ENCODE measurements around the gene CREG1. TPM values are rescaled to one million over a fixed set of nuclear protein-coding genes. Genes with fewer than 3 reads are reported as not detected.
"Not testable (repeated sequence)": the region's sequence is repeated elsewhere in the genome, so short reads cannot be mapped to it uniquely, and the experiment has no call there.

Gene CREG1
- total RNA-seq, 2 experiments from 2014 or later, result 12.6 to 13.5 TPM

DNA sequence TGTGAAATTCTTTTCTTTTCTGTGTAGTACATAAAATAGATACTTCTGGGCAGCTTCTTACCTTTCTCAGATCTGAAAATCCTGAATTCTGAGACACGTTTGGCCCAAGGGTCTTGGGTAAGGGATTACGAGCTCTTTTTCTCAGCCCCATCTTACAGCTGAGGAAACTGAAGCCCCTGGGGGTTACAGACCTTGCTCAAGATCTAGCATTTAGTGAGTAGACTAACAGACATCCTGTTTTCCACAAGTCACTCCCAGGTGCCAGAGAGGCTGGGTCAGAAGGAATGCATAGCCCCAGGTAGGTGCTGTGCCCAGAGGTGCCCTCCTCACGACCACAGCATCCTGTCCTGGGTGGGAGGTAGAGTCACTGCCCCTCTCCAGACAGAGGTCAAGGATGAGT lies 13.2 kb upstream of the CREG1 start:
- ChIA-PET CTCF (interaction anchor here (0.5 kb wide), 1 partner anchor 109 kb away, joined by 4 read pairs; no protein-coding TSS in a partner anchor), POLR2A (no interaction called here)

DNA sequence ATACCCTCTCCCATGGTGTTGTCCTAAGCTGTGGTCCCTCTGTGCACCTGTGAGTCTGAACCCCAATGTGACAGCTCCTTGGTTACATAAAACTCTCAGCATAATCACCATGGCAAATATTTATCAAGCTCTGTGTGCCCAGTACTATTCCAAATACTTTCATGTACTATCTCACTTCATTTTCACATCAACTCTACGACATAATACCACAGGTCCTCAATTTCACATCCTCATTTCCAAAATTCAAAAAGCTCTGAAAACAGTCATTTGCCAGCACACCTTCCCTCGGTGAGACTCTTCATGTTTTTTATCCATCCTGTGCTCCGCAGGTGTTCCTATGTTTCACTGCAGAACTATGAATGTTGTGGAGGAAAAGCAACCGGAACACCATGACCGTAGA lies 12.4 kb upstream of the CREG1 start:
- POLR2A ChIA-PET, result interaction anchor here (0.6 kb wide), 1 partner anchor 122 kb away, joined by 4 read pairs; no protein-coding TSS in a partner anchor
- CTCF ChIA-PET, result interaction anchor here (1.2 kb wide), 1 partner anchor 13 kb away, joined by 3 read pairs; the partner anchor contains the start of gene CREG1

DNA sequence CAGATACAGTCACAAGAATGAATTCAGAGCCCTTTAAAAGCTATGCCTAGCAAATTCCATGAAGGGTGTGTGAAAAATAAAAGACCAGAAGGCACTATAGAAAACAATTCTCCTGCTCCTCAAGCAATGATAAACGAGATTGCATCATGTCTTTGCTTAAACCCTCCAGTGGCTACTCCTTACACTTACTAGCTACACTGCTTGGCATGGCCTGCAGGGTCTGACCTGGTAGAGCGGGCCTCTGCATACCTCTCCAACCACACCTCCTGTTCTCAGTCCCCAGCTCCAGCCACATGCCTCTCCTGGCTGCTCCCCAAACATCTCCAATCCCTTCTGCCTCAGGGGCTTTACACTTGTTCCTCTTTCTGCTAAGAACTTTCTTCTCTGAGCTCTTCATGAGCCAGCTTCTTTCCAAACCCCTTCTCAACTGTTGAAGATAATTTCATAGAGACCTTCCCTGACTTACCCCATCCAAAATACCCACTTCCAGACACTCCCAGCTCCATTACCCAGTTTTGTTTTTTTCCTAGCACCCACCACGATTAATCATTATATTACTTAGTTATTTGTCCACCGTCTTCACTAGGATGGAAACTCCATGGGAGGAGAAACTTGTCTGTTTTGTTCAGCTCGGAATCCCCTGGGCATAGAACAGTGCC lies 11.2 kb upstream of the CREG1 start:
- ChIA-PET CTCF (interaction anchor here (1.2 to 1.9 kb wide), 3 partner anchors 9 to 123 kb away, joined by 3 to 7 read pairs (median 4); partner anchors contain the start of gene CREG1), POLR2A (interaction anchor here (0.6 to 1.4 kb wide), 2 partner anchors 11 to 114 kb away, joined by 5 to 6 read pairs; partner anchors contain the start of gene CREG1)

DNA sequence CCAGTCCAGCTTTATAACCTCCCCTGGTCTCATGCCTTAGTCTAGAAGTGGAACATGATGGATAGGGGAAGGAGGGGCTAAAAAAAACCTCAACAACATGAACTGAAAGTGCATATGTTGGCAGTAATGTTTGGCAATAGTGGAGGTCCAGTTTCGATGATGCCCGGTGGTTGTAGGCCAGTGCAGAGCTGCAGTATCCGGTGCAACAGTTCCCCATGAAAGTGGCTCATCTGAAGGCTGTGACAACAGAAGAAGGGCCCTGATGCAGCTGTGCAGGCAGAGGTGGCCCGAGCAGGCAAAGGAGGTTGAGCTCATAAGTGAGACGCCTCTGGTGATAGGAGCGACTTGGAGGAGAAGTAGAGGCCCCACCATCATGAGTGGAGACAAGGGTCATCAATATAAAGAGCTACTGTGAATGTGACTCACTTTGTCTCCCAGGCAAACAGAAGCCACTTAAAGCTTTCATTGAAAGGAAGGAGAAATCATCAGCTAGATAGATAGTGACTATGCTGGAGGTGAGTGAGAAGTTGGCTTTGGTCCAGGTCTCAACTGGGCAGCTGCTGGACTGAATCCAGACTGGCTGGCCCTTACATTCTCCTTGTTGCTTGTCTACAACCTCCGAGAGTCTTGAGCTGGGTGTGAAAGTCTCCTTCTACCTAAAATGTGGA lies 10.2 kb upstream of the CREG1 start:
- ChIA-PET CTCF (interaction anchor here (1.3 to 1.9 kb wide), 2 partner anchors 8 to 124 kb away, joined by 4 to 7 read pairs; no protein-coding TSS in a partner anchor), POLR2A (interaction anchor here (0.6 to 1.4 kb wide), 2 partner anchors 10 to 113 kb away, joined by 5 to 6 read pairs; partner anchors contain the start of gene CREG1)

DNA sequence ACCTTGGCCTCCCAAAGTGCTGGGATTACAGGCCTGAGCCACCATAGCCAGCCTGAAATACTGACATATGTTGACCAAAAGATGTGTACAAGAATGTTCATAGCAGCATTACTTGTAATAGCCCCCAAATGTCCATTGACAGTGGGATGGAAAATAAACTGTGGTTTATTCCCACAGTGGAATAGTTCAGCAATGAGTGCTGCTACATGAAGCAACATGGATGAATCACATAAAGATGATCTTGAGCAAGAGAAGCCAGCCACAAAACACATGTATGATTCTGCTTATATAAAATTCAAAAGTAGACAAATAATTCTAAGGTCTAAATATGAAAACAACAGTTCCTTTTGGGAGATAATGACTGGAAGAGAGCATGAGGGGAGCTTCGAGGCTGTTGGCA lies 9.1 kb upstream of the CREG1 start:
- CTCF ChIA-PET, result interaction anchor here (1.5 kb wide), 1 partner anchor 9 kb away, joined by 3 read pairs; the partner anchor contains the start of gene CREG1
- POLR2A ChIA-PET, result no interaction called here

DNA sequence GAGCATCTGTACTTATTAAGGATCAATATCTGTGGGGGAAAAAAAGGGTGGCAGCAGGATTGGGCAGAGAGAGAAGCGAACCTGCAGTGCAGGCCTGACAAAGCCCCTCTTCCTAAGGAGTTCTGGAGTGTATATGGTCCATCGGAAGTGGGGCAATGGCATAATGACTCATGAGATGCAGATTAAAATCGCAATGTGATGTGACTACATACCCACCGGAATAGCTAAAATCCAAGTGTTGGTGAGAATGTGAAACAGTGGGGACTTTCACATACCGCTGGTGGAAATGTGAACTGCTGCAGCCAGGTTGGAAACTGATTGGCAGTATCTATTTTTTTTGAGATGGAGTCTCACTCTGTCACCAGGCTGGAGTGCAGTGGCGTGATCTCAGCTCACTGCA lies 8.2 kb upstream of the CREG1 start:
- CTCF ChIA-PET, result interaction anchor here (1.5 kb wide), 1 partner anchor 8 kb away, joined by 3 read pairs; the partner anchor contains the start of gene CREG1
- POLR2A ChIA-PET, result no interaction called here

GRCh38 chr1:167555971-167556714 lies 2.6 kb upstream of the CREG1 start:
- ChIA-PET CTCF (interaction anchor here (0.6 to 2.0 kb wide), 6 partner anchors 8 to 288 kb away, joined by 3 to 7 read pairs (median 4); no protein-coding TSS in a partner anchor), POLR2A (no interaction called here)

GRCh38 chr1:167555072-167555471 lies 1.5 kb upstream of the CREG1 start:
- CTCF ChIA-PET, result interaction anchor here (1.2 to 2.0 kb wide), 4 partner anchors 9 to 287 kb away, joined by 3 to 7 read pairs (median 4); no protein-coding TSS in a partner anchor
- POLR2A ChIA-PET, result not testable (repeated sequence)

GRCh38 chr1:167554028-167554779 lies 642 bp upstream of the CREG1 start:
- POLR2A ChIA-PET, result interaction anchor here (0.8 to 1.5 kb wide), 4 partner anchors 10 to 333 kb away, joined by 3 to 8 read pairs (median 4); partner anchors contain the start of gene POU2F1

DNA sequence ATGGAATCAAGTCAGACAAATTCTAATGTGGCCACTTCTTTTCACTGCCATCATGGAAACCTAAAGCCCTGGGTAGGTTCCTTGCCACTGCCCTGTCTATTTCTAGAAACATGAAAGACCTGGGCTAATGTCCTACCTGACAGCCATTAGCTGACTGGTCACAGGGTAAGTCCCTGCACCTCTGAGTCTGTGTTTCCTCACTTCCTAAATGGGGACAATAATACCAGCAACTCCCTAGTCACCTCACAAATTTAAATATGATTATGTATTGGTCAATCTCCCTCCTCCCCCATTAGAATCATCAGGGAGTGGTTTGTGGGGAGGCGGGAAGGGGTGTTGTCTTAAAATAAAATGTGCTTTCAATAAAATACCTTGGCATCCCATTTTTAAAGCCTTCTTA lies 2.2 kb downstream of the CREG1 start:
- CTCF ChIA-PET, result interaction anchor here (1.1 kb wide), 1 partner anchor 11 kb away, joined by 3 read pairs; no protein-coding TSS in a partner anchor
- POLR2A ChIA-PET, result no interaction called here

More at GRCh38 chr1:167554028-167554779, 642 bp upstream of the CREG1 start:
- CTCF ChIA-PET, result interaction anchor here (0.6 to 2.2 kb wide), 7 partner anchors 8 to 160 kb away, joined by 3 to 13 read pairs (median 5); partner anchors contain the start of gene CD247

DNA sequence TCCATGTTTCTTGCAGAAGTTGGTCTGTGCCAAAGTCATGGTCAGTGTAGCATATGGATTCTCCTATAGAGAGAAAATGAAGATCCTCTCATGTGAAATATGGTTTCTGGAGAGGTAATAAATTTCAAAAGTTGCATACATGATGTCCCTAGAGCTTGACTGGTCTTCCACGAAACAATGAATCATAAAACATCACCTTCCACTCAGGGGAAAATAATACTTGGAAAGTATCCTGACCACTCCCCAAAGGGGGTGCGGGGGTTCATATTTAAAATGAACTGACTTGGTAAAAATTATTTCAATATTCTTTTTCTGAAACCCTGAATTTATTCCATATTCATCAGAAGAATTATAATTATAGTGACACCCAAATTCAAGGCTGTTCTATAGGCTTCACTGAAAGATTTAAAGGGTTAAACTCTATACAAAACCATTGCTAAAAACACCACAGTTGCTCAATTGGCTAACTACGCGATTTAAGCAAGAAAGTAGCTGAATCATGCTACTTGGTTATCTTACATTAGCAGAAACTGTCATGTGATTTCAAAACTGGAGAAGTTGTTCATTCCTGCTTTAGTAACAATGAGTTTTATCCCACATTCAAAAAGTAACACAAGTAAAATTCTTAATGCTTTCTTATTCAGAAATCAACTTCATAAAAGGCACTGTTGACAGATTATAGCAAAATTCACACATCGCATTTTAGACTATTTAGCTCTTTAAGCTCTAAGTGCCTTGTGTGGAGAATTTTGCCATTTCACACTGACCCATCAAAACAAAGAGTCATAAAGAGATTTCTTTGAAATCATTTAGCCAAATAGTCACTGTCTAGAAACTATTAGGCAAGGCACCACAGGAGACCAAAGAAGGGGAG lies 5.3 kb downstream of the CREG1 start:
- ChIA-PET CTCF (interaction anchor here (1.9 kb wide), 1 partner anchor 8 kb away, joined by 13 read pairs; no protein-coding TSS in a partner anchor), POLR2A (no interaction called here)

DNA sequence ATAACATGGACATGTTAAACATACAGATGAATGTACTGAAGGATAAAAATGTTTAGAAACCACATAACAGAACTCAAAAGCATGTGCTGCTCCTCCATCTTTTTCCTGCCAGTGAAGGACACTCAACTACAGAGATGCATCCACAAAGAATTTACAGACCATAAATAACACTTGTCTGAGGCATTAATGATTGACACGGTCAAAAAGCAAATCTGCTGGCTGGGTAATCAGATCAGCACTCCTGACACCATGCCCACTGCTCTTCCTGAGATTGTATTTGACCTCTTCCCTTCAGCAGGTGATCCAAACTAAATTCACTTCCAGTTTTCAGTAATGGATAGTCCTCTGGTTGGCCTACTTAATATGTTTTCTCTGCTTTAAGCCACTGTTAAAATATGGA lies 6.6 kb downstream of the CREG1 start:
- ChIA-PET POLR2A (no interaction called here), CTCF (no interaction called here)

DNA sequence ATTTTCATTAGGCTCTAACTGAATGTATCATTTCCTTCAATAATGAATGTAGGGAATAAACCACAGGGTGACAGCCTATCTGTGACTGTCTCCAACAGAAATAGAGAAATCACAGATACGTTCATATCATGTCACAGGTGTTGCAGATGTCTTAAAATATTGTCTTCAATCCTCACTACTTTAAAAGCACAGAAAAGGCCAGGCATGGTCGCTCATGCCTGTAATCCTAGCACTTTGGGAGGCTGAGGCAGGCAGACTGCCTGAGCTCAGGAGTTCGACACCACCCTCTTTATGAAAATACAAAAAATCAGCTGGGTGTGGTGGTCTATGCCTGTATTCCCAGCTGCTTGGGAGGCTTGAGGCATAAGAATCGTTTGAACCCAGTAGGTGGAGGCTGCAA lies 8.2 kb downstream of the CREG1 start:
- CTCF ChIA-PET, result no interaction called here
- POLR2A ChIA-PET, result no interaction called here

- CTCF ChIA-PET, result no interaction called here
- POLR2A ChIA-PET, result no interaction called here
These were observed 9.0 kb downstream of the CREG1 start for GRCh38 chr1:167544447-167545093.

- CTCF ChIA-PET, result interaction anchor here (0.8 kb wide), 1 partner anchor 323 kb away, joined by 3 read pairs; no protein-coding TSS in a partner anchor
- POLR2A ChIA-PET, result no interaction called here
These were observed 10.2 kb downstream of the CREG1 start for GRCh38 chr1:167543199-167543990.
